HepG2 (cell line): ENCODE data around the gene FEM1C. TPM values are rescaled to one million over a fixed set of nuclear protein-coding genes. Genes with fewer than 3 reads are reported as not detected.

Experiments used
- ATAC-seq: fragments of 200-7000 bp; cut with Tn5 transposase; 3 replicates; pipeline ENCODE4 v1.9.1; 2020; ENCODE audit warnings: mild to moderate bottlenecking, moderate library complexity
- BruUV-seq: library from RNA; stranded (reverse); fragments of 400-500 nt; replicated peaks from 2 replicates; lab custom pipeline; 2021; lab: Mats Ljungman, UMichigan
- CTCF ChIA-PET: fragments of 300-600 bp; formaldehyde crosslinking; extraction: SDS; loops from one replicate; lab custom pipeline; 2021; ENCODE audit warnings: low total read pairs, inconsistent platforms, low intra/inter-chr PET ratio; lab: Yijun Ruan, JAX
- POLR2A ChIA-PET: fragments of 350-600 bp; sonication (Branson Sonifier 250); formaldehyde crosslinking; loops from one replicate; lab custom pipeline; 2020; ENCODE audit warnings: antibody characterized with exemption, inconsistent platforms; lab: Yijun Ruan, JAX
- DNase-seq: peaks from one replicate; pipeline ENCODE4 v3.0.0-alpha.2; 2015; ENCODE audit warnings: low spot score
- FAIRE-seq: peaks from 3 replicates; lab custom pipeline; 2011; peaks lifted over from hg19 to GRCh38; lab: Jason Lieb, UNC
- H2AFZ ChIP-seq: one replicate; pipeline ENCODE4 v1.6.1; 2011; ENCODE audit warnings: low read length, inconsistent platforms
- H3K27ac ChIP-seq: fragments of 300-600 bp; 3 replicates; pipeline ENCODE4 v1.8.0; 2011; ENCODE audit warnings: mixed run types, mild to moderate bottlenecking, mixed read lengths, low read length, inconsistent platforms; ENCODE audit not compliant: insufficient read depth; ENCODE audit errors: extremely low read length
- H3K27me3 ChIP-seq, 2 experiments: fragments of 200-600 bp in 1 of 2; 2 replicates in 1 of 2; 3 replicates in 1 of 2; pipeline versions ENCODE4 v1.6.0 to v1.8.0; 2011; ENCODE audit warnings: low read length in 2 of 2, mild to moderate bottlenecking in 2 of 2, moderate library complexity in 2 of 2, inconsistent platforms in 1 of 2; ENCODE audit not compliant: insufficient read depth in 2 of 2, control insufficient read depth in 1 of 2
- H3K36me3 ChIP-seq, 2 experiments: fragments of 200-600 bp in 1 of 2; replicated peaks in 1 of 2; 2 replicates in 1 of 2; 3 replicates in 1 of 2; pipeline versions ENCODE4 v1.5.1 to v1.8.0; 2011; ENCODE audit warnings: low read length in 2 of 2, inconsistent platforms in 1 of 2; ENCODE audit not compliant: insufficient read depth in 2 of 2, control insufficient read depth in 1 of 2
- H3K4me1 ChIP-seq: 2 replicates; pipeline ENCODE4 v1.5.1; 2012; ENCODE audit warnings: low read length, inconsistent platforms; ENCODE audit not compliant: insufficient read depth
- H3K4me2 ChIP-seq: 2 replicates; pipeline ENCODE4 v1.6.0; 2011; ENCODE audit warnings: low read depth, low read length, inconsistent platforms
- H3K4me3 ChIP-seq, 3 experiments: fragments of 200-600 bp in 1 of 3; sonication (generic), shearing (Covaris generic) in 1 of 3; replicated peaks in 1 of 3; 2 replicates each; pipeline ENCODE4 v1.5.1; 2011 to 2016; ENCODE audit warnings: low read length in 3 of 3, inconsistent platforms in 2 of 3, low read depth in 2 of 3, mild to moderate bottlenecking in 2 of 3, control low read depth in 1 of 3, mixed read lengths in 1 of 3; ENCODE audit not compliant: insufficient read depth in 1 of 3
- H3K79me2 ChIP-seq: one replicate; pipeline ENCODE4 v1.6.1; 2011; ENCODE audit warnings: low read length, inconsistent platforms; ENCODE audit not compliant: insufficient read depth
- H3K9ac ChIP-seq: 2 replicates; pipeline ENCODE4 v1.6.0; 2011; ENCODE audit warnings: mild to moderate bottlenecking, low read depth, low read length, inconsistent platforms; ENCODE audit not compliant: insufficient read depth
- H3K9me3 ChIP-seq: 2 replicates; pipeline ENCODE4 v1.5.1; 2012; ENCODE audit warnings: mild to moderate bottlenecking, low read length
- H4K20me1 ChIP-seq: 2 replicates; pipeline ENCODE4 v1.6.0; 2011; ENCODE audit warnings: inconsistent platforms, mild to moderate bottlenecking, low read length, moderate library complexity; ENCODE audit not compliant: insufficient read depth
- DBP ChIP-seq: sonication (generic); formaldehyde crosslinking; IDR thresholded peaks from 2 replicates; pipeline ENCODE4 v1.4.0; 2020; ENCODE audit warnings: missing genetic modification reagents; ENCODE audit errors: not compliant biosample characterization
- SALL2 ChIP-seq: sonication (generic); formaldehyde crosslinking; IDR thresholded peaks from 2 replicates; pipeline ENCODE4 v1.8.1; 2023; ENCODE audit warnings: mild to moderate bottlenecking, missing genetic modification reagents, inconsistent platforms
- SRF ChIP-seq: IDR thresholded peaks from 2 replicates; pipeline ENCODE4 v1.6.1; 2011; ENCODE audit warnings: mild to moderate bottlenecking, low read depth, low read length, moderate library complexity
- TRIM22 ChIP-seq: fragments of 450-650 bp; IDR thresholded peaks from 2 replicates; pipeline ENCODE4 v1.6.1; 2017
- TSC22D2 ChIP-seq: sonication (generic); formaldehyde crosslinking; IDR thresholded peaks from 2 replicates; pipeline ENCODE4 v1.5.1; 2020; ENCODE audit warnings: missing genetic modification reagents, mild to moderate bottlenecking, borderline replicate concordance
- ZBTB2 ChIP-seq: sonication (generic); formaldehyde crosslinking; IDR thresholded peaks from 2 replicates; pipeline ENCODE4 v1.8.0; 2022; ENCODE audit warnings: low read depth, missing genetic modification reagents
- ZEB1 ChIP-seq: IDR thresholded peaks from 2 replicates; pipeline ENCODE4 v1.6.1; 2012; ENCODE audit warnings: mild to moderate bottlenecking, low read depth, inconsistent platforms; ENCODE audit not compliant: insufficient replicate concordance
- ZFP41 ChIP-seq: sonication (generic); formaldehyde crosslinking; IDR thresholded peaks from 2 replicates; pipeline ENCODE4 v1.4.0; 2020; ENCODE audit warnings: mild to moderate bottlenecking, missing genetic modification reagents, borderline replicate concordance
- ZNF17 ChIP-seq: sonication (generic); formaldehyde crosslinking; IDR thresholded peaks from 2 replicates; pipeline ENCODE4 v1.5.0; 2020; ENCODE audit warnings: mild to moderate bottlenecking, missing genetic modification reagents
- ZNF34 ChIP-seq: sonication (generic); formaldehyde crosslinking; IDR thresholded peaks from 2 replicates; pipeline ENCODE4 v1.4.0; 2020; ENCODE audit warnings: mild to moderate bottlenecking, missing genetic modification reagents, borderline replicate concordance
- ZNF354B ChIP-seq: sonication (generic); formaldehyde crosslinking; IDR thresholded peaks from 2 replicates; pipeline ENCODE4 v1.8.0; 2022; ENCODE audit warnings: mild to moderate bottlenecking, missing genetic modification reagents
- ZNF782 ChIP-seq: sonication (generic); formaldehyde crosslinking; IDR thresholded peaks from 2 replicates; pipeline ENCODE4 v1.4.0; 2020; ENCODE audit warnings: missing genetic modification reagents, mild to moderate bottlenecking, borderline replicate concordance
- ZNF878 ChIP-seq: sonication (generic); formaldehyde crosslinking; IDR thresholded peaks from 2 replicates; pipeline ENCODE4 v1.8.1; 2023; ENCODE audit warnings: mild to moderate bottlenecking, missing genetic modification reagents, moderate library complexity
- WGBS: methylation state at CpG from one replicate; pipeline ENCODE4 v1.1.6; 2017; ENCODE audit warnings: low lambda C conversion rate; 5-methylcytosine and 5-hydroxymethylcytosine counted together
- in situ Hi-C: cut with HindIII; loops from 2 replicates; pipeline ENCODE4 v1.10.0; 2017; ENCODE audit warnings: low pct_unique_long_range_greater_than_20kb; ENCODE audit not compliant: extremely low pct_ligation_motif_present
- intact Hi-C: fragments of 100-400 bp; cut with micrococcal nuclease; formaldehyde crosslinking; loops from one replicate; pipeline ENCODE4 v1.10.0; 2022; ENCODE audit not compliant: unreplicated experiment
- polyA plus RNA-seq, 8 experiments: library from polyadenylated mRNA; depleted of rRNA in 3 of 8; stranded (reverse) in 7 of 8; unstranded in 1 of 8; fragments of >200 nt; fragmentation: Illumina TruSeq in 4 of 8; extraction: Trizol in 4 of 8; gene quantifications; 2 replicates each; pipeline versions ENCODE4 v1.2.1 to v1.2.3, GENCODE V29; 2011 to 2016; ENCODE audit warnings: low read depth in 4 of 8, missing spikeins in 1 of 8, mixed read lengths in 1 of 8; ENCODE audit not compliant: insufficient read depth in 1 of 8
- total RNA-seq, 5 experiments: library from RNA; depleted of rRNA; stranded (reverse); fragments of >200 nt; fragmentation: Illumina TruSeq; extraction: Trizol; gene quantifications; 2 replicates each; pipeline ENCODE4 v1.2.3, GENCODE V29; 2016; ENCODE audit warnings: low read depth in 1 of 5

FEM1C gene
- total and polyA plus RNA-seq, 2 of the 13 experiments (the other 11 are each of a cell fraction or from before 2014, with no cell fraction given): 5.5 to 8.3 TPM

GRCh38 chr5:115532517-115532916 is 12.1 kb downstream of the FEM1C start:
- H3K36me3 ChIP-seq: peaks cover 0 to 41% of the 10 kb centered on the region in 2 experiments; a peak in 4 of 5 replicates
- POLR2A ChIA-PET: interaction anchor here (0.6 kb wide), 1 partner anchor 12 kb away, joined by 3 read pairs; the partner anchor contains the start of gene FEM1C
- FAIRE-seq: no peak
- H3K4me2 ChIP-seq: no peak overlapping the region
- DNase-seq: no peak
- no peak overlapping the region for H3K4me3 ChIP-seq
- H3K4me1 ChIP-seq: peaks cover 35% of the 10 kb centered on the region
- H3K9ac ChIP-seq: no peak overlapping the region
- WGBS: 79% methylated on average over 2 of the region's 2 CpGs
- no peaks in the 10 kb centered on the region for H3K9me3 ChIP-seq
- no TSS peak for BruUV-seq
- no peaks in the 10 kb centered on the region for H3K27me3 ChIP-seq
- H3K27ac ChIP-seq: no peak overlapping the region
- peaks cover 83% of the 10 kb centered on the region for H4K20me1 ChIP-seq
- ATAC-seq: no peak
- CTCF ChIA-PET: no interaction called here
- in situ Hi-C loops (no loop called here), intact Hi-C loops (no loop called here)
- H2AFZ ChIP-seq: no peak overlapping the region
- no peak for TF ChIP-seq ZNF878 (CRISPR knock-in tag)
- no peak for TF ChIP-seq ZNF34
- no peak for TF ChIP-seq TRIM22
- no peak for TF ChIP-seq TSC22D2 (CRISPR knock-in tag)
- no peak for TF ChIP-seq ZEB1
- TF ChIP-seq ZNF354B: no peak
- no peak for TF ChIP-seq SRF
- TF ChIP-seq ZFP41 (CRISPR knock-in tag): no peak
- TF ChIP-seq SALL2 (CRISPR knock-in tag): no peak
- no peak for TF ChIP-seq ZBTB2 (CRISPR knock-in tag)
- TF ChIP-seq ZNF17: no peak
- no peak for TF ChIP-seq DBP (CRISPR knock-in tag)
- no peak for TF ChIP-seq ZNF782 (CRISPR knock-in tag)
- peaks cover 98% of the 10 kb centered on the region for H3K79me2 ChIP-seq
